Breast epithelium (tissue), 4 donors: Measurements from ENCODE around the gene GHRH. TPM values are rescaled to one million over a fixed set of nuclear protein-coding genes. Genes with fewer than 3 reads are reported as not detected.

Experiments used
- DNase-seq, 2 donors: peaks; one replicate each; pipeline ENCODE4 v3.0.0-alpha.2; 2019; ENCODE audit warnings: low spot score in 2 of 2
- H3K27ac ChIP-seq, 2 donors: fragments of 200-600 bp; sonication (generic) in 1 of 2; one replicate each; pipeline ENCODE4 v1.5.1; 2016 to 2019; ENCODE audit warnings: mild to moderate bottlenecking in 1 of 2
- H3K27me3 ChIP-seq, 2 donors: fragments of 200-600 bp; sonication (generic) in 1 of 2; one replicate each; pipeline versions ENCODE4 v1.5.1 to v1.6.0; 2017 to 2019; ENCODE audit warnings: control low read depth in 1 of 2, mild to moderate bottlenecking in 1 of 2
- H3K36me3 ChIP-seq: fragments of 200-600 bp; one replicate; pipeline ENCODE4 v1.5.1; 2019
- H3K4me1 ChIP-seq, 2 donors: fragments of 200-600 bp; sonication (generic); one replicate each; pipeline ENCODE4 v1.5.1; 2016 to 2019; ENCODE audit warnings: control low read depth in 1 of 2
- H3K4me3 ChIP-seq, 3 donors: fragments of 200-600 bp; sonication (generic); 1 replicate in 2 of 3; 2 replicates in 1 of 3; pipeline ENCODE4 v1.5.1; 2016 to 2019; ENCODE audit warnings: mild to moderate bottlenecking in 3 of 3, moderate library complexity in 2 of 3
- H3K9me3 ChIP-seq, 2 donors: fragments of 200-600 bp; sonication (generic) in 1 of 2; one replicate each; pipeline ENCODE4 v1.5.1; 2016 to 2019; ENCODE audit warnings: control low read depth in 1 of 2
- POLR2A ChIP-seq: fragments of 450-650 bp; IDR thresholded peaks from one replicate; pipeline ENCODE4 v1.6.1; 2016; ENCODE audit warnings: antibody characterized with exemption, mild to moderate bottlenecking, moderate library complexity
- POLR2AphosphoS5 ChIP-seq, 3 donors: sonication (generic); formaldehyde crosslinking; IDR thresholded peaks; one replicate each; pipeline ENCODE4 v1.6.1; 2017; ENCODE audit warnings: antibody characterized with exemption in 3 of 3
- intact Hi-C: fragments of 100-400 bp; cut with DNase I; formaldehyde crosslinking; loops from one replicate; pipeline ENCODE4 v1.15.1; 2023; ENCODE audit warnings: low total_unique reads
- total RNA-seq, 3 donors: library from RNA; depleted of rRNA; stranded (reverse); fragments of >200 nt; gene quantifications; one replicate each; pipeline ENCODE4 v1.1.0, GENCODE V29; 2016
- TF ChIP-seq, protein P1 (sequence below), 3 donors: fragments of 450-650 bp; IDR thresholded peaks; one replicate each; pipeline ENCODE4 v1.5.1; 2016 to 2017; ENCODE audit warnings: antibody characterized with exemption in 3 of 3, mild to moderate bottlenecking in 3 of 3, moderate library complexity in 3 of 3

The GHRH gene
- total RNA-seq, 3 donors from 2014 or later = not detected

DNA sequence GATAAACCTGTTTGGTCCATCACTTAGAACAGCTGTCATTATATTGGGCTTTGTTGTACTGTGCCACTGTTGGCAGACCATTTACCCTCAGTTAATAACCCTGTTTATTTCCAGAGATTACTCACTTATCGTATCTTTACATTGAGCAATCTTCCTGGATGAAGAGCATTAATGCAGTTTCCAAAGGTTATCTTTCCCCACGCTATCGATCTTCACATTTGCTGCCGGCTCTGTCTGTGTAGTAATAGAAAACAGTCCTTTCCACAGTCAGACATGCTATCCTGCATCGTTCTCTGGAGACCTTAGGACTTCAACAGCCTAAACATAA lies 27.4 kb downstream of the GHRH start:
- intact Hi-C loops = no loop called here
- Histone ChIP-seq H3K27me3 (no peaks in the 10 kb centered on the region), H3K9me3 (no peaks in the 10 kb centered on the region), H3K4me1 (no peaks in the 10 kb centered on the region), H3K27ac (no peak overlapping the region), H3K4me3 (no peak overlapping the region), H3K36me3 (peaks cover 4% of the 10 kb centered on the region)
- TF ChIP-seq POLR2A (no peak), POLR2AphosphoS5 (IDR thresholded peaks at IDR 0.05) (no peak)
- TF ChIP-seq, protein P1, sequence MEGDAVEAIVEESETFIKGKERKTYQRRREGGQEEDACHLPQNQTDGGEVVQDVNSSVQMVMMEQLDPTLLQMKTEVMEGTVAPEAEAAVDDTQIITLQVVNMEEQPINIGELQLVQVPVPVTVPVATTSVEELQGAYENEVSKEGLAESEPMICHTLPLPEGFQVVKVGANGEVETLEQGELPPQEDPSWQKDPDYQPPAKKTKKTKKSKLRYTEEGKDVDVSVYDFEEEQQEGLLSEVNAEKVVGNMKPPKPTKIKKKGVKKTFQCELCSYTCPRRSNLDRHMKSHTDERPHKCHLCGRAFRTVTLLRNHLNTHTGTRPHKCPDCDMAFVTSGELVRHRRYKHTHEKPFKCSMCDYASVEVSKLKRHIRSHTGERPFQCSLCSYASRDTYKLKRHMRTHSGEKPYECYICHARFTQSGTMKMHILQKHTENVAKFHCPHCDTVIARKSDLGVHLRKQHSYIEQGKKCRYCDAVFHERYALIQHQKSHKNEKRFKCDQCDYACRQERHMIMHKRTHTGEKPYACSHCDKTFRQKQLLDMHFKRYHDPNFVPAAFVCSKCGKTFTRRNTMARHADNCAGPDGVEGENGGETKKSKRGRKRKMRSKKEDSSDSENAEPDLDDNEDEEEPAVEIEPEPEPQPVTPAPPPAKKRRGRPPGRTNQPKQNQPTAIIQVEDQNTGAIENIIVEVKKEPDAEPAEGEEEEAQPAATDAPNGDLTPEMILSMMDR (IDR thresholded peaks at IDR 0.05) = no peak
- DNase-seq = no peak

DNA sequence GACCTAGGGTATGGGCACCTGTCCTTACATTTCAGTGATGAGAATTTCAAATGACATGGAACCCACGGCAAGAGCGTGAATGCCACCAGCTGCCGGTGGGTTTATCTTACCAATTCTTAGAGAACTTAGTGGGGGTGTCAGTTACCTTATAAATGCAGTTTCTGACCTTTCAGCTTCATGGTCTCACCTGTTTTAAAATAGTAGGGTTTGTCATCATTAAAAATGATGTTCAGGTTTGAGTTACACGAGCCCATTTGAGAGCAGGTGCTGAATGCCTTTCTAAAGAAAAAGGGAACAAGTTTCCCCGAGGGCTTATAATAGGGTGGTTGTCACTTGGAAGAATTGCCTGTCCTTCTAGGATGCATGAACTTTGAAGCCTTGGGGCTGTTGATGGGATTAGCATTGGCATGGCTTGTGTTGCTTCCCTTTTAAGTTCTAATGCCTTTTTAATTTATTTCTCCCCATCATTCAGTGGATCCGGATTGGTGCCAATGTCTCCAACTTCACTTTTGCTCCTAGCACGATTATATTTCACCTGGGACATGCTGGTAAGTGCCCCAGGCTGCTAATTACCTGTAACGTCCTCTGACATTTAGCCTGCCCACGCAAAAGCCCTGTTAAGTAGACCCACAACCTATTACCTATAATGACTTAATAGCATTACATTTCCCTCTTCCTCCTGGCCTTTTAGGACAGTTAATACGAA lies 27.9 kb downstream of the GHRH start:
- no peak for DNase-seq
- peaks cover 4% of the 10 kb centered on the region for H3K36me3 ChIP-seq
- H3K9me3 ChIP-seq = no peaks in the 10 kb centered on the region
- H3K27ac ChIP-seq = no peak overlapping the region
- no peak overlapping the region for H3K4me3 ChIP-seq
- intact Hi-C loops = no loop called here
- TF ChIP-seq, protein P1 (IDR thresholded peaks at IDR 0.05) = no peak
- no peaks in the 10 kb centered on the region for H3K4me1 ChIP-seq
- no peaks in the 10 kb centered on the region for H3K27me3 ChIP-seq

DNA sequence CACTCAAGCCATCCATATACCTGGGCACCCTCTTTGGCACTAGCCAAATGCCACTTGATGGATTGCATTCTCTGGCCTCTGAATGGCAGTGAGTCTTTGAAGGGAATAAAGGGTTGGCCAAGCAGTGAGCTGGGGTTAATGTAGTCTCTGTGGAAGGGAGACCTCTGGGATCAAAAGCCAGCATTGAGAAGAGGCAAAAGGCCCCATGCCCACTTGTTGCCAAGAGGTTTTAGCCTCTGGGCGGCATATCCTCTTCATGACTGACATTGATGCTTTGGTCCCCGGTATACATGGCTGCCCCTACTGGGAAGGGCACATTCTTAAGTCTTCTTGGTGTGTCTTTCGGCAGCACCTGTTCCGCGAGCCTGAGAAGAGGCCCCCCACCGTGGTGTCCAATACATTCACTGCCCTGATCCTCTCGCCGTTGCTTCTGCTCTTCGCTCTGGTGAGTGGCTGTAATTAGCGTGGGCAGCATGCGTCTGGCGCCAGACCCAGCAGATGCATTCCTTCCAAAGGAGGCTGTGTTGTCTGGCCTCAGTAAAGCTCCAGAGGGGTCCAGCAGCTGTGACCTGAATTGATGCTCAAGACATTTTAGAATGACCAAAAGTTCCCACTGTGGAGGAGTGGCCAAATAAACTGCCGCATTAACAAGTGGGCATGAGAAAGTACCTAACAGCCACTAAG lies 29.5 kb downstream of the GHRH start:
- Histone ChIP-seq H3K4me1 (no peaks in the 10 kb centered on the region), H3K4me3 (no peak overlapping the region), H3K27ac (no peak overlapping the region), H3K27me3 (no peaks in the 10 kb centered on the region), H3K9me3 (no peaks in the 10 kb centered on the region), H3K36me3 (peaks cover 4% of the 10 kb centered on the region)
- no peak for DNase-seq
- intact Hi-C loops = no loop called here
- TF ChIP-seq, protein P1 (IDR thresholded peaks at IDR 0.05) = no peak
- no peak for TF ChIP-seq POLR2AphosphoS5 (IDR thresholded peaks at IDR 0.05)
- TF ChIP-seq POLR2A = no peak

DNA sequence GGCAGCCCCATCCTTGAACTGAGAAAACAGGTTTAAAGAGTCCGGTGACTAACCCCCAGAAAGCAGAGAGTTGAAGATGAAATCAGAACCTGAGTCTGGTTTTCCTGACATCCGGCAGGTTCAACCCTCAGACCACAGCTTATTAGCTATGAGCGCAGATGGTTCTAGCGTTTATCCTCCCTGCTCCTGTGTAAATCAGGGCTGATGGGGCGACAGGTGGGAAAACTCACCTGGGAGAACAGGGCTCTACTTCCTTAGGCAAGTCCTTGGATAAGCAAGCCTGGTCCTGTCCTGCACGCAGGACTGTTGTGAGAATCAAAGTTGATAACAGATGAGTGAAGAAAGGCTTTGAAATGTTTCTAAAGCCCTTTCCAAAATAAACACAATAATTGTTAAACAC lies 31.4 kb downstream of the GHRH start:
- no peaks in the 10 kb centered on the region for H3K36me3 ChIP-seq
- no peak for DNase-seq
- H3K4me3 ChIP-seq = no peak overlapping the region
- H3K9me3 ChIP-seq = no peaks in the 10 kb centered on the region
- H3K27ac ChIP-seq = no peak overlapping the region
- TF ChIP-seq POLR2A = no peak
- TF ChIP-seq, protein P1 (IDR thresholded peaks at IDR 0.05) = no peak
- no peak for TF ChIP-seq POLR2AphosphoS5 (IDR thresholded peaks at IDR 0.05)
- no peaks in the 10 kb centered on the region for H3K27me3 ChIP-seq
- intact Hi-C loops = no loop called here
- H3K4me1 ChIP-seq = no peaks in the 10 kb centered on the region

DNA sequence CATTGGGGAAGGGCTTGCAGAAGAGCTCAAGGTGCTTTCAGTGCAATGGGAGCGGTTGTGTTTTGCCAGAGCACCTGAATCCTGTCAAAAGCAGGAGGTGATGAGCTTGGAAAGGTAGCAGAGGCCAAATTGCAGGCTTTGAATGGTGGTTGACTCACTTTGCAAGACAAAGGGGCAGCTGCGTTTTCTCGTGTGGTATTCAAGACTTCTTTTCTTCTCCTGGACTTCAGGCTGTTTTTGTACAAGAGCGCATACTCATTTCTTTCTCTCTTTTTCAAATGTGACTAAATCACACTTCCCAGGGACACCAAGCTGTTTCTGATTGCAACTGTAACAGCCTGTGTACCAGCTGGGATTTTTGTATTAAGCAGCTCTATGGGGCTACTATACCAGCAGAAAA lies 32.3 kb downstream of the GHRH start:
- Histone ChIP-seq H3K27ac (no peak overlapping the region), H3K9me3 (no peaks in the 10 kb centered on the region), H3K36me3 (no peaks in the 10 kb centered on the region), H3K27me3 (no peaks in the 10 kb centered on the region), H3K4me3 (no peak overlapping the region), H3K4me1 (no peaks in the 10 kb centered on the region)
- intact Hi-C loops = no loop called here
- DNase-seq = no peak
- TF ChIP-seq, protein P1 (IDR thresholded peaks at IDR 0.05) = no peak
- TF ChIP-seq POLR2AphosphoS5 (IDR thresholded peaks at IDR 0.05) (no peak), POLR2A (no peak)
